UCSD-AML1 (cell line): ENCODE measurements around the gene DEPDC5.

Source experiments
- DNase-seq: peaks from one replicate; lab custom pipeline; 2025; ENCODE audit not compliant: unreplicated experiment; lab: John Stamatoyannopoulos, UW

Gene DEPDC5

DNA sequence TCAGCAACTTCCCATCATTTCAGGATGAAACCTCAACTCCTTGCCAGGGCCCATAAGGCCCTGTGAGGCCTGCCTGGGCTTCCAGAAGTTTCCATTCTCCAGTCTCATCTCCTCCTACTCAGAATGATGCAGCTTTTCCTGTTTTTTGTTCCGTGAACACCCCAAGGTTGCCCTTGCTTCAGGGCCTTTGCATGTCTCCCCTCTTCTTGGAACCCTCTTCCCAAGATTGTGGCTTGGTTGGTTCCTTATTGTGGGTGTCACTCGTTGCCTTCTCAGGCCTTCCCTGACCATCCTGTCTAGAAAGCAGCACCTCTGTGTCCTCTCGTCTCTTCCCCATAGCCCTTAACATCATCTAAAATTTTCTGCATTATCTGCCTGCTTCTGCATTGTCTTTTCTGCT is 167.3 kb downstream of the DEPDC5 start:
- DNase-seq: no peak

- DNase-seq: no peak
Measured at GRCh38 chr22:31922534-31922933, 168.7 kb downstream of the DEPDC5 start.

- DNase-seq: peak; percentile 61
Measured at GRCh38 chr22:31923136-31923535, 169.3 kb downstream of the DEPDC5 start.

DNA sequence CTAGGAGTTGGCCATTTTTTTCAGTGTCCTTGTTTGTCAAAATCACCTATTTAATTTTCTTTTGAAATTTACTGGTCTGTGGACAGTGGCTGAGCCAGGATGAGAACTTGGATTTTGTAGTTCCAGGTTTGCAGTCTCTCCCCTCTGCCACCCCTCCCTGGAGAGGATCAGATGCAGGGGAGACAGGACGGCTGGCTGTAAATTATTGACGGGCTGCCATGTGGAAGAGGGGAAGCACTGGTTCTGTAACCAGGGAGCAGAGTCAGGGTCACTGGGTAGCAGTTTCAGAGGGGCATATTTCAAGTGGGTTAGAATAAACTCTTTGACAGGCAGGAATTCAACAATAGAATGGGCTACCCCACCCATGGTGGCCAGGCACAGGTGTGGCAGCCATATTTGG is 169.9 kb downstream of the DEPDC5 start:
- no peak for DNase-seq

DNA sequence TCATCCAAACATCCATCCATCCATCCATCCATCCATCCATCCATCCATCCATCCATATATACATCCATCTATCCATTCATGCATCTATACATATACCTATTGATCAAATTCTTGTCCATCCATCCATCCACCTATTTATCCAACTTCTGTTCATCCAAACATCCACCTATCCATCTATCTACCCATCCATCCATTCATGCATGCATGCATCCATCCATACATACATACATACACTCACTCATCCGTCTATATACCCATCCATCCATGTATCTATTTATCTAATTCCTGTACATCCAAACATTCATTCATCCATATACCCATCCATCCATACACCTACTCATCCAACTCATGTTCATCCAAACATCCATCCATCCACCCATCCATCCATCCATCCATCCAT is 171.2 kb downstream of the DEPDC5 start:
- DNase-seq: no peak

- DNase-seq: no peak
Measured at GRCh38 chr22:31926024-31926423, 172.2 kb downstream of the DEPDC5 start.

DNA sequence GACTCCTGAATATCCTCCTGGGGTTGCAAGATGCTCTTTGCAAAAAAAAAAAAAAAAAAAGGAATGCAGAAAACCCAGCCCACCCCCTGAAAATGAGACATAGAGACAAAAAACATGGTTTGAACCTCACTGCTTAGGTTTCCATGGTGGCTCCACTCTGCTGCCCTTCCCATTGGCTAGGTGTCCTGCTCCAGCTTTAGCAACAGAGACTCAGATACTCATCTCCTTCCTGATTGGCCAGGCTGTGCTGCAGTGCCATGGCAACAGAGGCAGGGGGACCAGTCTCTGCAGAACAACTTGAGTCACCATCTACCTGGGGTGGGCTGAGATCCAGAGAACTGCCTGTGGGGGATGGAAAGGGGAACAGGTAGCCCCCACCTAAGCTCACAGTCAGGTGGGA is 173.2 kb downstream of the DEPDC5 start:
- no peak for DNase-seq

- DNase-seq: no peak
Measured at GRCh38 chr22:31927562-31927961, 173.7 kb downstream of the DEPDC5 start.

- no peak for DNase-seq
Measured at GRCh38 chr22:31929167-31929930, 175.5 kb downstream of the DEPDC5 start.

DNA sequence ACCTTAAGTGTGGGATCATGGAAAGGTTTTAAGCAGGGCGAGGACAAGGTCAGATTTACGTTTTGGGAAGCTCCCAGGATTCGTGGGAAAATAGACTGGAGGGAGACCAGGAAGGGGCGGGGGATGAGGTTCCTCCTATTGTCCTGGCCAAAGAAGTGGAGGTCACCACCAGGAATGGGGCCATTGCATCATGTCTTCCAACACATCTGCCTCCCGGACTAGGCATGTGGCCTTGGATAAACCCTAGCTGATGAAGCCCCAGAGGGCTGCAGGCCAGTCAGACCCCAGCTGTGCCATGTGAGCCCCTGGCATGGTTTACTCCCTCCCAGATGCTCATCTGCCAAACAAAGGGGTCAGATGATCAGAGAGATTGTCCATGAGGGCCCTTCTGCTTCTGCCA is 179.0 kb downstream of the DEPDC5 start:
- DNase-seq: no peak

- no peak for DNase-seq
Measured at GRCh38 chr22:31933406-31933805, 179.6 kb downstream of the DEPDC5 start.

DNA sequence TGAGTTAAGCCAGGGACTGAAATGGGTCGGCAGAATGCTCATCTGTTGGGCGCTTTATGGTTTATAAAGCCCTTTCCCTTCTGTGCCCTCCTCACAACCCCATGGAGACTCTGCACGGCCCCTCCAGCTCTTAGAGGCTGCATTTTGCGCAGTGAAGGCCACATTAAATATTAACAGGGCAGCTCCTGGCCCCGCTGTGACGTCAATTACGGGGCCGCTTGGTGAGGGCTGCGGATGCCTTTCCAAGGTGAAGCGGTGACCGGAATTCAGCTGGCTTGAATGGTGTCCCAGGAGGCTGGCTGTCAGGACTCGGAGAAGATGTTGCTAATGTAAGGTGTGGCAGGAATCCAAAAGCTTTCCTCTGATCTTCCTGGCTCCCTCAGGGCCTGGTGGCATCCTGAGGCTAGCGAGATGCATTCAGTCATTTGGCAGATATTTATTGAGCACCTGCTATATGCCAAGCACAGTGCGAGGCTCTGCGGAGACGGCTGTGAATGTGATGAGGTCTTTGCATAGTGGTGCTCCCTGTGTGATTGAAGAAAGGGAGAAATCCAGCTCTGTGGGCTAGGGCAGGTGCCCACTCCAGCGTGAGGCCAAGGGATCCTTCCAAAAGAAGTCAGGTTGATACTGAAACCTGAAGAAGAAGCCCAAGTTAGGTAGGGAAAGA is 180.1 kb downstream of the DEPDC5 start:
- DNase-seq: no peak

- DNase-seq: no peak
Measured at GRCh38 chr22:31935961-31936635, 182.3 kb downstream of the DEPDC5 start.

DNA sequence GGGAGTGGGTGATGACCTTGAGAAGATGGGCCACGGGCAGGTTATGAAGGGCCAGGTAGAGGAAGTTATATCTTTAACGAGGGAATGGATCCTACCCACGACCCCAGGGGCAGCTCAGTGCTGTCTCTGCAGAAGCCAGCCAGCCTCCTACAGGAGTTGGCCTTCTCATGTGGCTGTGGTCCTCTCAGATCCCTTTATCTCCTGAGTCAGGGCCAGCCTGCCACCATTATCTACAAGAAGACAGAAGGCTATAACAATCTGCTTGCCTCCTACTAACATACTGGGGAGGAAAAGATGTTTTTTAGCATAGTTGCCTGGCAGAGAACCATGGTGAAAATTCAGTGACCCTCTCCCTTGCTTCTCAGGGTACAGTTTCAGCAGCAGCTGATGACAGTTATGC is 183.5 kb downstream of the DEPDC5 start:
- DNase-seq: no peak

DNA sequence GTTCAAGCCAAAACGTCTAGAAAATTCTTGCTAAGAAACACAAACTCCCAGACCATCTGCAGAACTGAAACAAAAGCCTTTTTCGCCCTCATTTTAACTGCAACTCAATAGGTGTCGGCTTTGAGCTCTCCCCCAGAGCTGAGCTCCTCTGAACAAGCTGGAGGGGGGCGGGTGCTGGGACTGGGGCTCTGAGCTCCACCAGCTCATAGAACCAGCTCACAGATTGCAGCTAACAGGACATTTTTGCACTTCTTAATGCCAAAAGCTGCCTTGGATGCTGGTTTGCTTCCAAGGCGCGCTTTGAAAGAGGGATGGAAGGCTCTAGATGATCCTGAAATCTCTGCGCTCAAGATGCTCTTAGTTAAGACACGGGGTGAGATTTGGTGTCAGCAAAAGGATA is 184.5 kb downstream of the DEPDC5 start:
- DNase-seq: no peak

GRCh38 chr22:31940506-31940905 is 186.7 kb downstream of the DEPDC5 start:
- DNase-seq: no peak

DNA sequence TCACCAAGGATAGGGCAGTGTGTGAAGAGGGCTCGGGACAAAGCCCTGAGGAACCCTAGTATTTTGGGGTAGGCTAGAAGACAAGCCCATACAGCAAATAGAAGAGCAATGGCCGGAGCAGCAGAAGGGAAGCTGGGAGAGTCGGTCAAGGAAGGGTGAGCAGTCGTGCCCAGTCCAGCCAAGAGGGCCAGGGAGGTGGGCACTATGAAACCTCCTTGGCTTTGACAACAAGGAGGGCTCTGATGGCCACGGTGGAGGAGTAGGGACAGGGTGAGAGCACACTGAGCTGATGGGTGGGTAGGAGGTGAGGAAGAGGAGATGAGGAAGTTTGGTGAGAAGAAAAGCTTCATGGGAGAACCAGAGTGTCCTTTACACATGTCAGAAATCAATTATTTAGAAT is 188.3 kb downstream of the DEPDC5 start:
- DNase-seq: no peak

DNA sequence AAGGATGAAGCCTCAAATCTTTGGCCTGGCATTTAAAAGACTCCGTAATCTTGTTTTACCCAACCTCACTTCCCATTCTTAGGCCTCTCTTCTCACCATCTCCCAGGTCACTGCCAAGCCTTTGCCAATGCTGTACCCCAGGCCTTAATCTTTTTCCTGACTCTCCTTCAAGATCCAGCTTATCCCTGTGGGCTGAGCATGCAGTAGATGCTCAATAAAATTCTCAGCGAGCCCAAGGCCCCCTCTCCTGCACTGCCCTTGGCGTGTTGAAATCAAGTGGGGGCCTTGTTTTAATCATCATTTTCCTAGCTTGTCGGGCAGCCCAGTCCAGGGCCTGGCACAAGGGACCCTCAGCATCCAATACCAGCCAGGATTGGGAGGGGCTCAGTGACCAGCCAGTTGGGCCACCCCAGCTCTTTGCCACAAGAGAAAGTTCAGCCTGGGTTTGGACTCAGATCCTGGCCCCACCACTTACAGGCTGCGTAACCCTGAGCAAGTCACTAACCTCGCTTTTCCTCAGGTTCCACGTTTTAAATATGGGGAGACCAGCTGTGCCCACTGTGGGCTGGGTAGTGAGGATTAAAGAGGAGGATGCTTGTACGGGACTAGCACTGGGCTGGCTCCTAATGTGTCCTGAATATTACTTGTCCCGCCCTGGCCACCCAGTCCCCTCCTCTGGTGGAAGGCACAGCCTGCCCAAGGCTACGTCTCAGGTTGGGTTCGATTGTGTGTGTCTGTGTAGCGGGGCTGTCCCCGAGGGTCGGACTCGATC is 189.6 kb downstream of the DEPDC5 start:
- no peak for DNase-seq

DNA sequence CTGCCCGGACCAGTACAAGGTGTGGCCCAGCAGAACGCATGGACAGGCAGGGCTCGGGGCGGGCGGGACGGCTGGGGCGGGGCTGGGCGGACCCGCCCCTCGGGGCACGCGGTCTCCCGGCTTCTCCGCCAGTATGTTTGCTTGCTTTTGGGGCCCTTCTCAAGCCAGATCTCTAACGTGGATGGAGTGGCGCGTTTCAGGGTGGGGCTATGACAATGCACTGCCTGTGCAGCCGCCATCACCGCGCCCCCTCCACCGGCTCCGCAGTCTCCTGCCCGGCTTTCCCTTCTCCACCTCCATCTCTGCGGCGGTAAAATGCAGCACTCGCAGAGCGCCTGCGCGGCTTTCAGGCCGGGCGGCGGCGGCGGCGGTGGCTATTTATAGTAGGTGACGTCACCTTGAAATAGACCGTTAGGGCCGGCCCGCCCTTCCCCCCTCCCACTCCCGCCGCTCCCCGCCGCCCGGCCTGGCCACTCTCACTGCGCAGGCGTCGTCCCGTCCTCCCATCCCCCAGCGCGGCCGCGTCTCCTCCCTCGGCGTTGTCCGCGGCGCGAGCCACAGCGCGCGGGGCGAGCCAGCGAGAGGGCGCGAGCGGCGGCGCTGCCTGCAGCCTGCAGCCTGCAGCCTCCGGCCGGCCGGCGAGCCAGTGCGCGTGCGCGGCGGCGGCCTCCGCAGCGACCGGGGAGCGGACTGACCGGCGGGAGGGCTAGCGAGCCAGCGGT is 190.3 kb downstream of the DEPDC5 start, which contains the start of gene YWHAH:
TSS of gene YWHAH (plus strand) at position 558 of the 722 bp plus-strand sequence. CDS start 199 bp downstream, outside the sequence.
- peak; percentile 96 for DNase-seq

DNA sequence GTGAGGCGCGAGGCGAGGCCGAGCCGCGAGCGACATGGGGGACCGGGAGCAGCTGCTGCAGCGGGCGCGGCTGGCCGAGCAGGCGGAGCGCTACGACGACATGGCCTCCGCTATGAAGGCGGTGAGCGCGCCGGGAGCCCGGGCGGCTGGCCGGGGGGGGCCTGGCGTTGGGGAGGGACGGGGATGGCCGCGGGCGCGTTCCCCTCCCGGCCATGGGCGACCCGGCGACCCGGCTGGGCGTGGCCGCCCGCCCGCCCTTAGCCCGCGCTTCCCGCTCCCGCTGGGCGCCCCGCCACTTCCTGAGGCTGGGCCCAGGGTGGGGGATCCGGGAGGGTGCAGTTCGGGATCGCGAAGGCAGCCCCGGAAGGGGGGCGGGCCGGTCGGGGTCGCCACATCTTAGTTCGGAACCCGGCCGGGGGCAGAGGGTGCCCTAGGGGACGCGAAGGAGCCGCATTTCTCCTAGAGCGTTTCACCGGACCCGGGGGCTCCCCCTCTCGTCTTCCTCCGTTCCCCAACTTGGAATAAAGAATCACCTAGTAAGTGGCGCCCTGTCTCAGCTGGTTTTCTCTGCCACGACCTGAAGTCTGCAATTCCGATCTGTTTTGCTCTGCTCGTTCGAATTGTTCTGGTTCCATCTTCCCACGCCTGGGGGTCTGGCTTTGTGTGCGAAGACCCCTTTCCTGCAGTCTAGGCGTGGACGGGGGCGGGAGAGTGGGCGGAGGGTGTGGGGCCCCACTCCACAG is 191.1 kb downstream of the DEPDC5 start:
- peak; percentile 65 for DNase-seq
